ENCODE data around the gene GRM5.

DNA sequence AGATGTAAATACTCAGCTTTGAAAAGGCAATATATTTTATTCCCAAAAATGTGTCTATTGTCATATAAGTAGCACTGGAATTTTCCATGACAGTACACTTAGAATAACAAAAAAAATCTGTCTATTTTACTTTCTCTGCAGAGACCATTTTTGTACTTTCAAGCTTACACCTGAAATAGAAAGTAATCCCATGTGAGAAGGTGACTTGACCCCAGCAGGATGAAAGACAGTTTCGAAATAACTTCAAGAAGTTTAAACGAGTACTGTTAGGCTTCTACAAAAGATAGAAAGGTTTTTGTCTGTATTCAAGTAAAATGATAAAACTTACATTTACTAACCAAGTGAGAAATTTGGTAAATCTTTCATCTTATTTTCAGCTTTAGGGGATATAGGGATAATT is 468.4 kb downstream of the GRM5 start:
- TF ChIP-seq, protein P1, sequence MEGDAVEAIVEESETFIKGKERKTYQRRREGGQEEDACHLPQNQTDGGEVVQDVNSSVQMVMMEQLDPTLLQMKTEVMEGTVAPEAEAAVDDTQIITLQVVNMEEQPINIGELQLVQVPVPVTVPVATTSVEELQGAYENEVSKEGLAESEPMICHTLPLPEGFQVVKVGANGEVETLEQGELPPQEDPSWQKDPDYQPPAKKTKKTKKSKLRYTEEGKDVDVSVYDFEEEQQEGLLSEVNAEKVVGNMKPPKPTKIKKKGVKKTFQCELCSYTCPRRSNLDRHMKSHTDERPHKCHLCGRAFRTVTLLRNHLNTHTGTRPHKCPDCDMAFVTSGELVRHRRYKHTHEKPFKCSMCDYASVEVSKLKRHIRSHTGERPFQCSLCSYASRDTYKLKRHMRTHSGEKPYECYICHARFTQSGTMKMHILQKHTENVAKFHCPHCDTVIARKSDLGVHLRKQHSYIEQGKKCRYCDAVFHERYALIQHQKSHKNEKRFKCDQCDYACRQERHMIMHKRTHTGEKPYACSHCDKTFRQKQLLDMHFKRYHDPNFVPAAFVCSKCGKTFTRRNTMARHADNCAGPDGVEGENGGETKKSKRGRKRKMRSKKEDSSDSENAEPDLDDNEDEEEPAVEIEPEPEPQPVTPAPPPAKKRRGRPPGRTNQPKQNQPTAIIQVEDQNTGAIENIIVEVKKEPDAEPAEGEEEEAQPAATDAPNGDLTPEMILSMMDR (IDR thresholded peaks at IDR 0.05): no peak
- no peak for TF ChIP-seq POLR2A (IDR thresholded peaks at IDR 0.05)

Measured in thyroid gland (tissue), 4 donors.